DMS153 treated with DMSO at 0.1 percent for 48 hours (cell line): ENCODE data around the gene CXCL1.

Source experiments
- DNase-seq: peaks from one replicate; lab custom pipeline; 2025; ENCODE audit not compliant: unreplicated experiment; lab: John Stamatoyannopoulos, UW

Gene CXCL1

DNA sequence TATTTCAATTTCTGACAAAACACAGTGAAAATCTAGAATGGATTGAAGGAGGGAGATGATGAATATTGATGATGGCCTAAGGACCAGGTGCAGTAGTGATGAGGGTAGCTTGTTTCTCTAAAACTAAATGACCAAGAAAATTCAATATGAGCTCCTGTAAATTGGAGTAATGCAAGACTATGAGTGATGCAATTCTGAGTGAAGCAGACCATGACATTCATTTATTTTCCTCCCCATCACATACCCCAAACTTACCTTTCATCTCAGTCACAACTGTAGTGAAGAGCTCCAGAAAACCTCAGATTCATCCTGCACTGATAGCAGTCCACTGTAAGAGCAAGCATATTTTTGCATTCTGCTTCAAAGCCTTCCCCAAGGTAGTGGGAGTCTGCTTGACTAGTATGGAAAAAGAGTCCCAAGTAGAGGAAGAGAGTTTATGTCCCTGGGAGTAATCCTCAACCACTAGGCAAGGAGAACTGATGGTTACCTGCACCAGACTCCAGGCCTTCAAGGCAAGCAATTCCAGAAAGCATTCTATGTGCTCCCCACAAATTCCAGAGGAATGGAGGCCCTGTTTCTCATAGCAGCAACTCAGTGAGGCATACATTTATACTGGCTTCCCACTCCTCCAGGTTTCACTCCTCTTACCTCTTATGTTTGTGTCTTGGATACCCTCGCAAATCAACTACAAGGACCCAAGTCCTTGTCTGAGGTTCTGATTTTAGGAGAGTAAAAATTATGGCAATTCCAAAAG lies 47.2 kb downstream of the CXCL1 start:
- no peak for DNase-seq

GRCh38 chr4:73917081-73917501 lies 47.9 kb downstream of the CXCL1 start:
- DNase-seq = no peak

DNA sequence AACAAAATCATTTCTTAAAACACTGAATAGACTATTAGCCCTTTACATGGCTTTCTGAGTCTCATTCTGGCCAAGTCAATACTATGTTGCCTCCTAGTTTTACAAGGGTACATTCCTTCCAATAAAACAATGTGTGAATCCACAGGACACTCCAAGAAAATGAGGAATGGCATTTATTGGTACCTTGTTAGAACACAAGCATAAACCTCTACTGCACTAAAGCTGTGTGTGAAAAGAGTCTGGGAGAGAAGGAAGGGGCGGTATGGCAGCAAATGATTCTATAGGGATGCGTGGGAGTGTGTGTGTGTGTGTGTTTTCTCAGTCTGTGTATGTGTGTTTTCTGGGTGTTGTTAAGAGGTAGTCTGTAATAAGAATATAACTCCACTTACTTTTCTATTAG lies 48.9 kb downstream of the CXCL1 start:
- no peak for DNase-seq

GRCh38 chr4:73919691-73920090 lies 50.5 kb downstream of the CXCL1 start:
- DNase-seq = no peak
